SK-MEL-5 (cell line): ENCODE results near the gene HCN3. TPM values are rescaled to one million over a fixed set of nuclear protein-coding genes. Genes with fewer than 3 reads are reported as not detected.
A peak's percentile ranks its signal among the peaks of the same experiment; 100 is the strongest.

Experiments
- DNase-seq: peaks from one replicate; pipeline ENCODE4 v3.0.0-alpha.2; 2016; ENCODE audit warnings: low read depth, low spot score
- in situ Hi-C: cut with HindIII; loops from 2 replicates; pipeline ENCODE4 v1.10.0; 2016; ENCODE audit warnings: low sequenced_read_pairs, high pct_unique_total_duplicates, low pct_unique_long_range_greater_than_20kb
- total RNA-seq: library from RNA; depleted of rRNA; stranded (reverse); fragments of >200 nt; shearing (Covaris generic); gene quantifications from 2 replicates; pipeline ENCODE4 v1.2.3, GENCODE V29; 2014

HCN3 gene
- total RNA-seq, 1 experiment from 2014 or later, result 2.9 TPM

- peak; percentile 97 for DNase-seq
- in situ Hi-C loops, result no loop called here
Observed at GRCh38 chr1:155250633-155251449, 26.4 kb upstream of the HCN3 start.

GRCh38 chr1:155251566-155251965, 25.7 kb upstream of the HCN3 start:
- no peak for DNase-seq
- in situ Hi-C loops, result no loop called here

GRCh38 chr1:155253208-155253607, 24.1 kb upstream of the HCN3 start:
- in situ Hi-C loops, result no loop called here

DNA sequence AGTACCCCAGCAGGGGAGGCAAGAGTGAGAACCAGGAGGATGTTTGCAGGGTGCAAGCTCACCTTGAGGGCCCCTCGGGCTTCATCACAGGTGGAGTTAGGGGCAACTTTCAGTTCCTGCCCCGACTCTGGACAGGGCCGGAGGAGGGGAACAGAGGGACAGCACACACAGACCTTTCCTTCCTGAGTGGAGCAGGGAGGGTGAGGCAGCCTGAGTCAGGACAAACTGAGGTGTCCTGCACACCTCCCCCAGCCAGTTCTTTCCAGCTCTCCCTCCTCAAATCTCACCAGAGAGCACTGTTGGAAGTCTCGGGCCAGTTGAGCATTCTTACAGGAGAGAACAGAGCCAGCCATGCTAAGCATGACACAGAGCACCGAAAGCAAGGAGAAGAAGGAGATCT, 23.5 kb upstream of the HCN3 start:
- DNase-seq, result no peak
- in situ Hi-C loops, result no loop called here

More at GRCh38 chr1:155253208-155253607, 24.1 kb upstream of the HCN3 start:
- no peak for DNase-seq

- no peak for DNase-seq
- in situ Hi-C loops, result no loop called here
Observed at GRCh38 chr1:155254228-155254713, 23.0 kb upstream of the HCN3 start.

GRCh38 chr1:155254714-155255242, 22.5 kb upstream of the HCN3 start:
- in situ Hi-C loops, result no loop called here
- DNase-seq, result no peak

DNA sequence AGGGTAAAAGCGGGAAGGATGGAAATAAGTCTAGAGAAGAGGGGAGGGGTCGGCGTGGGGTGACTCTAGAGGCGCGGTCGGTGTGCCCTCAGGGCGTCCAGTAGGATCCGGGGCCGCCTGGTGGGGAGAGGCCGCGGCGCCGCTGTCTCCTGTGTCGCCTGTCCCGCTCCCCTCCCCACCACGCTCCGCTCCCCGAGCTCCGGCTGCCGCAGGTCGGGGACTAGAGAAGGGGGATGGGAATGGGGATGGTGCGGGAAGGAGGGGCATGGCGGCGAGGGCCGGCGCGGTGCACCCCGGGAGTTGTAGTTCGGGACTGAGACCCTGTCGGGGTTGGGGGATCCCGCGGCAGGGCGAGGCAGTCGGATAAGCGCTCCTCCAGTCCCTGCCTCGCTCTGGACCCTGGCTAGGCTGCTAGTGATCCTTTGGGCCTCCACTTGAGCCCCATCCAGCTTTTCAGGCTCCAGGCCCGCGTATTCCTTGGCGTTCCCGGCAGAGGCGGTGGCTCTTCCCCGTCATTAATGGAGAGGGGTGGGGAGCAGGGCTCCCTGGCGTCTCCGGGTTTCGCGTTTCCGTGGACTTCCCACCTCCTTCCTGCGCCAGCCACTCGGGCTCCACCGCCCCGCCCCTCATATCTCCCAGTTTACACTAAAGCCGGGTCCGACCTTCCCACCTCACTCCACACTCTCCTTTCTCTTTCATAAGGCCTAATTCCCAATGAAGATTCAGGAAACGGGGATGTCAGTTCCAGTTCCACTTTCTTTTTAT, 21.8 kb upstream of the HCN3 start, which contains the start of gene ENTREP3:
ENTREP3 (minus strand) TSS at position 241 of the 765 bp plus-strand sequence. CDS start 606 bp downstream, outside the sequence.
- in situ Hi-C loops, result no loop called here

GRCh38 chr1:155256058-155256852, 21.0 kb upstream of the HCN3 start:
- in situ Hi-C loops, result no loop called here
- no peak for DNase-seq

More for the DNA sequence above, 21.8 kb upstream of the HCN3 start, which contains the start of gene ENTREP3:
- DNase-seq, result peak; percentile 86

GRCh38 chr1:155260276-155260675, 17.0 kb upstream of the HCN3 start:
- no peak for DNase-seq

GRCh38 chr1:155261493-155261851, 15.8 kb upstream of the HCN3 start:
- no peak for DNase-seq
- in situ Hi-C loops, result no loop called here

More at GRCh38 chr1:155260276-155260675, 17.0 kb upstream of the HCN3 start:
- in situ Hi-C loops, result no loop called here

GRCh38 chr1:155261852-155262673, 15.2 kb upstream of the HCN3 start, which contains the start of gene SCAMP3:
Gene SCAMP3 (minus strand): TSS chr1:155262360. CDS start chr1:155262151, 209 bp downstream.
- in situ Hi-C loops, result no loop called here
- DNase-seq, result peak; percentile 100

DNA sequence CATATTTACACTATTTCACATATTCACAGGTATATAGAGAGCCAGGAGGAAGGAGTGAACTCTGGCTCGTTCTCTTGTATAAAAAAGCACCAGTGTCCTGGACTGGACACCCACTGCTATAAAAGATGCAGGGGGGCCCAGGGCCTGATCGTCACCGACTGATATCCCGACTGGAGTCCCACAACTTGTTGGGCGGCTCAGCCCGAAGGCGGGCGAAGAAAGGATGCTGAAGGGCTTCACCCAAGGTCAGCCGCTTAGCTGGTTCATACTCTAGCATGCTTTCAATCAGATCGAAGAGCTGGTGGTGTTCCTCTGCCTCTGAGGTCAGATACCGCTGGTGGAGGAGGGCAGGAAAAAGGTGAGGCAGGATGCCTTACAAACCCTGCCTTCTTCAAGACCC, 14.2 kb upstream of the HCN3 start:
- DNase-seq, result no peak
- in situ Hi-C loops, result no loop called here

DNA sequence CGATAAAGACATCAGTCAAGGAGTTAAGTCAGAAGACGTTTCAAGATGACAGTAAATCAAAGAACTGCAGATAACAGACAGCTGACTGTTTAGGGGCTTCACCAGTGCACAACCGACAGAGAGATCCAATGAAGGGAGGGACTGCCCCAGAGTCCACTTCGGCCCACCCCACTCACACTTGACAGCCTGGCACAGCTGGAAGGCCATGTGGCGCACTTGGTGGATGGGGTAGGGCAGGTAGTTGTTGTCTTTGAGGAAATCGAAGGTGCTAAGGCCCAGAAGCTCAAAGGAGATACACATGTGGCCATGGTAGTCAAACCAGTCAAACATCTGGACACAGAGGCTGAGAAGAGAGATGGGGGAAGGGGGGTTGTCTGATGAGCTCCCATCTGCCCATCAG, 10.7 kb upstream of the HCN3 start:
- in situ Hi-C loops, result no loop called here
- DNase-seq, result no peak

DNA sequence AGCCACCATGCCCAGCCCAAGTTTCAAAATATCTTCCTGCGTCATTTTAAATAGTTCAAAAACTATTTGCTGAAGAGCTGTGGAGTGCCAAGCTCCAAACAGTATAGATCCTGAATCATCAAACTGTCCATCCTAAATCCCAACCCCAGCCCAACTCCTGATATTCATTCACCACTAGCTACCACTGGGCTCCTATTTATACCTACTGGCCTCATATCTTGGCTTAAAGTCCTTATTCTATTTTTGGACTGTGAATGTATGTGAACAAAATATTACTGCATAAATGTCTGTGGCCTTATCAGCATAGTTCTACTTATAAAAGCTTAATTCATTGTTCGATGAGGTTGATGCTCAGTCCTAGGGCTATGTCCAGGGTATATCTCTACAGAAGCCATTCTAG, 9.9 kb upstream of the HCN3 start:
- DNase-seq, result no peak
- in situ Hi-C loops, result no loop called here

DNA sequence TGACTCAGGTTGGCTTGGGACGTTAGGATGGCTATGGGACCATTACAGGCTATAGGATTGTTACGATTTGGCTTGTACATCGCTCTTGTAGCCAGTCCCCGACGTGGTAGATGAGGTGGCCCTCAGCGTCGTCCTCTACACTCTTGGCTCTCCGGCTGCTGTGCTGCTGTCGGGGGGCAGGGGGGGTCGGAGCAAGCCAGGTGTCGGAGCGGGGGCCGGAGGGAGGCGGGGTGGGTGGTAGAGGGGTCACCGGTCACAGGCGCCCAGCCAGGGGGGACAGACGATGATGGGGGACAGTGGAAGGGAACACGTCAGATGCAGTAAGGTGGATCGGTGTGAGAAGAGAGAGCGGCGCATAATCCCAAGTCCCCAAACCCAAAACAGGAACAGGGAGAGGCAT, 8.6 kb upstream of the HCN3 start:
- DNase-seq, result no peak
- in situ Hi-C loops, result no loop called here

- in situ Hi-C loops, result no loop called here
Observed at GRCh38 chr1:155269381-155269780, 7.9 kb upstream of the HCN3 start.

More at GRCh38 chr1:155269381-155269780, 7.9 kb upstream of the HCN3 start:
- DNase-seq, result no peak
